ENCODE data around the gene IFNA1. TPM values are rescaled to one million over a fixed set of nuclear protein-coding genes. Genes with fewer than 3 reads are reported as not detected.

Gene IFNA1
- total RNA-seq, 1 experiment from 2014 or later = not detected

DNA sequence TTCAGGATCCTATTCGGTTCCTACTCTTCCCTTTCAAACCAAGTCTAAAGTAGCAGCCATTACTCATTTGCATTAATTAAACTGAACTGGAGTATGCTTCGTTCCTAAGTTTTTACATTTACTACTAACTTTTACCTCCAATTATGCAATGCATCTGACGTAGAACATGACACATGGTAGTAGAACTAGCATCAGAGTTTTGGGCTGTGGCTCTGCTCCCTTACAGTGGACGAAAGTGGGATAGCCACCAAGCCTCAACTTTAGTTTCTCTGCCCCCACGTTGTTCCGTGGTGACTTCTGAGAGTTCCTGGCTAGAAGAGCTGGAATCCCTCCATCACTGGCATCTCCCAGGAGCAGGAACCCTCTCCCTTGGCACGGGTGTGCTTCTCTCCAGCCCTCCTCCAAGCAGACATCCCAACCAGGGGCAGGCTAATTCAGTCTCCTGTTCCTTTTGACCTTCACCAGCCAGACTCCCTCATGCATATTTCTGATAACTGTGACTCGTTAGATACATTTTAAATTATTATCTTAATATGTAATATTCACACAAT, 39.0 kb downstream of the IFNA1 start:
- H3K23me2 ChIP-seq (ENCODE audit: insufficient read length, low read depth, low read length, poor library complexity, severe bottlenecking) = no peaks in the 10 kb centered on the region
- no CpG with 5 or more reads among the region's 8 CpGs for WGBS (ENCODE audit: extremely low coverage, insufficient read length, low lambda C conversion rate)
- H4K5ac ChIP-seq (ENCODE audit: insufficient read length, low read depth, low read length) = no peak overlapping the region
- no peaks in the 10 kb centered on the region for H3K9me3 Mint-ChIP-seq
- no peak overlapping the region for H3K27ac Mint-ChIP-seq
- no peak overlapping the region for H2BK12ac ChIP-seq (ENCODE audit: insufficient read length, low read depth, low read length)
- H2BK15ac ChIP-seq (ENCODE audit: low read depth, low read length) = no peak overlapping the region
- no peaks in the 10 kb centered on the region for H3K27me3 Mint-ChIP-seq (ENCODE audit: low read depth)
- H3K27ac ChIP-seq (ENCODE audit: insufficient read length, low read depth, low read length) = no peak overlapping the region
- no peaks in the 10 kb centered on the region for H3K9me3 ChIP-seq (ENCODE audit: control insufficient read depth, low read depth, low read length)
- H4K91ac ChIP-seq (ENCODE audit: insufficient read length, low read depth, low read length) = no peak overlapping the region
- no peaks in the 10 kb centered on the region for H3K79me1 ChIP-seq (ENCODE audit: insufficient read depth, low read depth, low read length, poor library complexity, severe bottlenecking)
- H3K4me3 Mint-ChIP-seq = no peak overlapping the region
- H2BK120ac ChIP-seq (ENCODE audit: low read depth, low read length, poor library complexity, severe bottlenecking) = no peak overlapping the region
- no peak overlapping the region for H3K9ac ChIP-seq (ENCODE audit: extremely low read depth, insufficient read length, low read length)
- no peaks in the 10 kb centered on the region for H3K36me3 Mint-ChIP-seq (ENCODE audit: insufficient read depth in 1 of 3, low read depth in 3 of 3)
- no peak for DNase-seq
- H3K4me1 ChIP-seq (ENCODE audit: insufficient read depth, low read length) = no peaks in the 10 kb centered on the region
- H2AFZ ChIP-seq (ENCODE audit: low read length) = no peak overlapping the region
- no peaks in the 10 kb centered on the region for H3K4me1 Mint-ChIP-seq
- no peak overlapping the region for H4K8ac ChIP-seq (replicated peaks; ENCODE audit: insufficient read length, low read depth, low read length)
- no peak overlapping the region for H3T11ph ChIP-seq (ENCODE audit: low read length)
- no peak overlapping the region for H3K14ac ChIP-seq (ENCODE audit: insufficient read depth, low read length)
- no peak overlapping the region for H3K4me2 ChIP-seq (ENCODE audit: insufficient read depth, insufficient read length, low read length)
- H3K27me3 ChIP-seq (ENCODE audit: insufficient read depth, low read length) = no peaks in the 10 kb centered on the region
- H3K23ac ChIP-seq (ENCODE audit: insufficient read length, low read depth, low read length) = no peak overlapping the region
- H3K79me2 ChIP-seq (ENCODE audit: insufficient read depth, low read length) = no peaks in the 10 kb centered on the region
- TF ChIP-seq, protein P1, sequence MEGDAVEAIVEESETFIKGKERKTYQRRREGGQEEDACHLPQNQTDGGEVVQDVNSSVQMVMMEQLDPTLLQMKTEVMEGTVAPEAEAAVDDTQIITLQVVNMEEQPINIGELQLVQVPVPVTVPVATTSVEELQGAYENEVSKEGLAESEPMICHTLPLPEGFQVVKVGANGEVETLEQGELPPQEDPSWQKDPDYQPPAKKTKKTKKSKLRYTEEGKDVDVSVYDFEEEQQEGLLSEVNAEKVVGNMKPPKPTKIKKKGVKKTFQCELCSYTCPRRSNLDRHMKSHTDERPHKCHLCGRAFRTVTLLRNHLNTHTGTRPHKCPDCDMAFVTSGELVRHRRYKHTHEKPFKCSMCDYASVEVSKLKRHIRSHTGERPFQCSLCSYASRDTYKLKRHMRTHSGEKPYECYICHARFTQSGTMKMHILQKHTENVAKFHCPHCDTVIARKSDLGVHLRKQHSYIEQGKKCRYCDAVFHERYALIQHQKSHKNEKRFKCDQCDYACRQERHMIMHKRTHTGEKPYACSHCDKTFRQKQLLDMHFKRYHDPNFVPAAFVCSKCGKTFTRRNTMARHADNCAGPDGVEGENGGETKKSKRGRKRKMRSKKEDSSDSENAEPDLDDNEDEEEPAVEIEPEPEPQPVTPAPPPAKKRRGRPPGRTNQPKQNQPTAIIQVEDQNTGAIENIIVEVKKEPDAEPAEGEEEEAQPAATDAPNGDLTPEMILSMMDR (conservative IDR thresholded peaks at IDR 0.05) = no peak
- no peak overlapping the region for H3K18ac ChIP-seq (ENCODE audit: insufficient read length, low read depth, low read length)
- H2BK5ac ChIP-seq (ENCODE audit: insufficient read length, low read length) = no peak overlapping the region
- H2BK20ac ChIP-seq (ENCODE audit: low read depth, low read length, poor library complexity, severe bottlenecking) = no peak overlapping the region
- no peak overlapping the region for H2AK5ac ChIP-seq (ENCODE audit: insufficient read length, low read length)
- no peak overlapping the region for H3K4ac ChIP-seq (ENCODE audit: low read depth, low read length)
- no peak overlapping the region for H3K56ac ChIP-seq (ENCODE audit: insufficient read length, low read depth, low read length)
- H4K20me1 ChIP-seq (ENCODE audit: control insufficient read depth, insufficient read depth, insufficient read length) = no peaks in the 10 kb centered on the region
